Panc1 (cell line): ENCODE results near the gene PGK2.

ENCODE experiments used
- POLR2AphosphoS5 ChIP-seq: IDR thresholded peaks from 2 replicates; pipeline ENCODE4 v1.6.1; 2012; ENCODE audit warnings: mild to moderate bottlenecking, low read depth, low read length, moderate library complexity
- SIN3A ChIP-seq: IDR thresholded peaks from 2 replicates; pipeline ENCODE4 v1.6.1; 2012; ENCODE audit warnings: low read depth, mild to moderate bottlenecking, low read length, moderate library complexity, borderline replicate concordance; ENCODE audit not compliant: insufficient read depth
- TCF7L2 ChIP-seq: IDR thresholded peaks from 2 replicates; pipeline ENCODE4 v1.6.1; 2011; ENCODE audit warnings: mild to moderate bottlenecking, low read depth, low read length, inconsistent platforms
- TF ChIP-seq, protein P1 (sequence below): fragments of 450-650 bp; IDR thresholded peaks from 2 replicates; pipeline ENCODE4 v1.5.1; 2017; ENCODE audit warnings: mild to moderate bottlenecking
- TF ChIP-seq, protein P2 (sequence below), 2 experiments: IDR thresholded peaks; 2 replicates each; pipeline ENCODE4 v1.6.1; 2011 to 2012; ENCODE audit warnings: low read depth in 2 of 2, control low read depth in 1 of 2, low read length in 1 of 2, mild to moderate bottlenecking in 1 of 2, moderate library complexity in 1 of 2; ENCODE audit not compliant: insufficient read depth in 1 of 2

DNA sequence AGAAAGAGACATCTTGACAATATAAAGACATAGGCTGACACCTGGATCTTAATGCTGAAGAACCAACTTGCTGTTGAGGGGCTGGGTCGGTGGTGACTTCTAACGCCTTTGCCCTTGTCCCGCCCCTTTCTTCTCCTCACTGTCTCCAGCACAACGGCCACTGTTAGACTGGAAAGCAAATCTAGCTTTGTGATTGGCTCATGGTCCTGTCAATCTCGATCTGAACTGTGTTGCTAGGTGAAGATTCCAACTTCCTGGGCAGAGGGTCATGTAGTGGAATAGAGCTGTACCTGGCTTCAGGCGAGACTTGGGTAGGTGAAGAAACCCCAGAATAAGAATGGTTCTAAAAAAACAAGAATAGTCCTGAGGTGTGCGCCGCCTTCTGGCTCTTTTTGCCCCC lies at the start of gene PGK2:
- TF ChIP-seq, protein P1, sequence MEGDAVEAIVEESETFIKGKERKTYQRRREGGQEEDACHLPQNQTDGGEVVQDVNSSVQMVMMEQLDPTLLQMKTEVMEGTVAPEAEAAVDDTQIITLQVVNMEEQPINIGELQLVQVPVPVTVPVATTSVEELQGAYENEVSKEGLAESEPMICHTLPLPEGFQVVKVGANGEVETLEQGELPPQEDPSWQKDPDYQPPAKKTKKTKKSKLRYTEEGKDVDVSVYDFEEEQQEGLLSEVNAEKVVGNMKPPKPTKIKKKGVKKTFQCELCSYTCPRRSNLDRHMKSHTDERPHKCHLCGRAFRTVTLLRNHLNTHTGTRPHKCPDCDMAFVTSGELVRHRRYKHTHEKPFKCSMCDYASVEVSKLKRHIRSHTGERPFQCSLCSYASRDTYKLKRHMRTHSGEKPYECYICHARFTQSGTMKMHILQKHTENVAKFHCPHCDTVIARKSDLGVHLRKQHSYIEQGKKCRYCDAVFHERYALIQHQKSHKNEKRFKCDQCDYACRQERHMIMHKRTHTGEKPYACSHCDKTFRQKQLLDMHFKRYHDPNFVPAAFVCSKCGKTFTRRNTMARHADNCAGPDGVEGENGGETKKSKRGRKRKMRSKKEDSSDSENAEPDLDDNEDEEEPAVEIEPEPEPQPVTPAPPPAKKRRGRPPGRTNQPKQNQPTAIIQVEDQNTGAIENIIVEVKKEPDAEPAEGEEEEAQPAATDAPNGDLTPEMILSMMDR: no peak
- TF ChIP-seq POLR2AphosphoS5 (no peak), TCF7L2 (no peak), SIN3A (no peak)
- TF ChIP-seq, protein P2, sequence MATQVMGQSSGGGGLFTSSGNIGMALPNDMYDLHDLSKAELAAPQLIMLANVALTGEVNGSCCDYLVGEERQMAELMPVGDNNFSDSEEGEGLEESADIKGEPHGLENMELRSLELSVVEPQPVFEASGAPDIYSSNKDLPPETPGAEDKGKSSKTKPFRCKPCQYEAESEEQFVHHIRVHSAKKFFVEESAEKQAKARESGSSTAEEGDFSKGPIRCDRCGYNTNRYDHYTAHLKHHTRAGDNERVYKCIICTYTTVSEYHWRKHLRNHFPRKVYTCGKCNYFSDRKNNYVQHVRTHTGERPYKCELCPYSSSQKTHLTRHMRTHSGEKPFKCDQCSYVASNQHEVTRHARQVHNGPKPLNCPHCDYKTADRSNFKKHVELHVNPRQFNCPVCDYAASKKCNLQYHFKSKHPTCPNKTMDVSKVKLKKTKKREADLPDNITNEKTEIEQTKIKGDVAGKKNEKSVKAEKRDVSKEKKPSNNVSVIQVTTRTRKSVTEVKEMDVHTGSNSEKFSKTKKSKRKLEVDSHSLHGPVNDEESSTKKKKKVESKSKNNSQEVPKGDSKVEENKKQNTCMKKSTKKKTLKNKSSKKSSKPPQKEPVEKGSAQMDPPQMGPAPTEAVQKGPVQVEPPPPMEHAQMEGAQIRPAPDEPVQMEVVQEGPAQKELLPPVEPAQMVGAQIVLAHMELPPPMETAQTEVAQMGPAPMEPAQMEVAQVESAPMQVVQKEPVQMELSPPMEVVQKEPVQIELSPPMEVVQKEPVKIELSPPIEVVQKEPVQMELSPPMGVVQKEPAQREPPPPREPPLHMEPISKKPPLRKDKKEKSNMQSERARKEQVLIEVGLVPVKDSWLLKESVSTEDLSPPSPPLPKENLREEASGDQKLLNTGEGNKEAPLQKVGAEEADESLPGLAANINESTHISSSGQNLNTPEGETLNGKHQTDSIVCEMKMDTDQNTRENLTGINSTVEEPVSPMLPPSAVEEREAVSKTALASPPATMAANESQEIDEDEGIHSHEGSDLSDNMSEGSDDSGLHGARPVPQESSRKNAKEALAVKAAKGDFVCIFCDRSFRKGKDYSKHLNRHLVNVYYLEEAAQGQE (IDR thresholded peaks at IDR 0.05; ENCODE audit: insufficient read depth in 1 of 2, low read depth in 2 of 2, low read length in 1 of 2): no peak
